LNCaP clone FGC (cell line): Measurements from ENCODE around the gene AZU1.

ENCODE experiments used
- DNase-seq: peaks from one replicate; pipeline ENCODE4 v3.0.0-alpha.2; 2011; ENCODE audit warnings: low read depth
- H3K4me3 ChIP-seq: 2 replicates; pipeline ENCODE4 v1.5.1; 2011; ENCODE audit warnings: mild to moderate bottlenecking, low read depth, low read length, control low read depth
- CTCF ChIP-seq: IDR thresholded peaks from 2 replicates; pipeline ENCODE4 v1.5.1; 2012; ENCODE audit warnings: mild to moderate bottlenecking; ENCODE audit not compliant: control insufficient read depth, insufficient read depth; ENCODE audit errors: extremely low read depth

AZU1 gene

GRCh38 chr19:791567-792305, 35.9 kb upstream of the AZU1 start:
- no peak for TF ChIP-seq CTCF
- no peak overlapping the region for H3K4me3 ChIP-seq
- DNase-seq, result no peak

- no peak for DNase-seq
These were observed 35.2 kb upstream of the AZU1 start for GRCh38 chr19:792306-792885.

GRCh38 chr19:793806-794205, 33.8 kb upstream of the AZU1 start:
- H3K4me3 ChIP-seq, result no peak overlapping the region
- no peak for TF ChIP-seq CTCF
- DNase-seq, result no peak

More at GRCh38 chr19:792306-792885, 35.2 kb upstream of the AZU1 start:
- H3K4me3 ChIP-seq, result no peak overlapping the region
- no peak for TF ChIP-seq CTCF

GRCh38 chr19:795073-795611, 32.5 kb upstream of the AZU1 start:
- DNase-seq, result no peak
- TF ChIP-seq CTCF, result no peak
- H3K4me3 ChIP-seq, result no peak overlapping the region

GRCh38 chr19:795691-796581, 31.7 kb upstream of the AZU1 start:
- peak overlapping the region; percentile 63 for H3K4me3 ChIP-seq
- TF ChIP-seq CTCF, result no peak
- no peak for DNase-seq

GRCh38 chr19:796692-797527, 30.7 kb upstream of the AZU1 start, which contains the start of gene PTBP1:
Gene PTBP1 (plus strand): TSS chr19:797452. CDS start chr19:797498, 46 bp downstream.
- H3K4me3 ChIP-seq, result peak within 1 kb of the TSS; percentile 94
- peak; percentile 100 for DNase-seq
- TF ChIP-seq CTCF, result no peak
